Measurements from ENCODE around the gene ZNF440. TPM values are rescaled to one million over a fixed set of nuclear protein-coding genes. Genes with fewer than 3 reads are reported as not detected.
"Not testable (repeated sequence)": the region's sequence is repeated elsewhere in the genome, so short reads cannot be mapped to it uniquely, and the experiment has no call there.

Gene ZNF440
- polyA plus RNA-seq, 1 of the 3 experiments (the other 2 are of a cell fraction), result 2.0 TPM

- TF ChIP-seq, protein P1, sequence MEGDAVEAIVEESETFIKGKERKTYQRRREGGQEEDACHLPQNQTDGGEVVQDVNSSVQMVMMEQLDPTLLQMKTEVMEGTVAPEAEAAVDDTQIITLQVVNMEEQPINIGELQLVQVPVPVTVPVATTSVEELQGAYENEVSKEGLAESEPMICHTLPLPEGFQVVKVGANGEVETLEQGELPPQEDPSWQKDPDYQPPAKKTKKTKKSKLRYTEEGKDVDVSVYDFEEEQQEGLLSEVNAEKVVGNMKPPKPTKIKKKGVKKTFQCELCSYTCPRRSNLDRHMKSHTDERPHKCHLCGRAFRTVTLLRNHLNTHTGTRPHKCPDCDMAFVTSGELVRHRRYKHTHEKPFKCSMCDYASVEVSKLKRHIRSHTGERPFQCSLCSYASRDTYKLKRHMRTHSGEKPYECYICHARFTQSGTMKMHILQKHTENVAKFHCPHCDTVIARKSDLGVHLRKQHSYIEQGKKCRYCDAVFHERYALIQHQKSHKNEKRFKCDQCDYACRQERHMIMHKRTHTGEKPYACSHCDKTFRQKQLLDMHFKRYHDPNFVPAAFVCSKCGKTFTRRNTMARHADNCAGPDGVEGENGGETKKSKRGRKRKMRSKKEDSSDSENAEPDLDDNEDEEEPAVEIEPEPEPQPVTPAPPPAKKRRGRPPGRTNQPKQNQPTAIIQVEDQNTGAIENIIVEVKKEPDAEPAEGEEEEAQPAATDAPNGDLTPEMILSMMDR (IDR thresholded peaks at IDR 0.05), result no peak
- TF ChIP-seq JUND (IDR thresholded peaks at IDR 0.05) (no peak), RFX5 (IDR thresholded peaks at IDR 0.05; ENCODE audit: low read length) (no peak), USF2 (IDR thresholded peaks at IDR 0.05; ENCODE audit: borderline replicate concordance, low read depth, low read length) (no peak), YY1 (IDR thresholded peaks at IDR 0.05; ENCODE audit: low read depth) (no peak), RCOR1 (IDR thresholded peaks at IDR 0.05; ENCODE audit: low read length) (no peak)
- TF ChIP-seq, protein P2, sequence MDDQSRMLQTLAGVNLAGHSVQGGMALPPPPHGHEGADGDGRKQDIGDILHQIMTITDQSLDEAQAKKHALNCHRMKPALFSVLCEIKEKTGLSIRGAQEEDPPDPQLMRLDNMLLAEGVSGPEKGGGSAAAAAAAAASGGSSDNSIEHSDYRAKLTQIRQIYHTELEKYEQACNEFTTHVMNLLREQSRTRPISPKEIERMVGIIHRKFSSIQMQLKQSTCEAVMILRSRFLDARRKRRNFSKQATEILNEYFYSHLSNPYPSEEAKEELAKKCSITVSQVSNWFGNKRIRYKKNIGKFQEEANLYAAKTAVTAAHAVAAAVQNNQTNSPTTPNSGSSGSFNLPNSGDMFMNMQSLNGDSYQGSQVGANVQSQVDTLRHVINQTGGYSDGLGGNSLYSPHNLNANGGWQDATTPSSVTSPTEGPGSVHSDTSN (IDR thresholded peaks at IDR 0.05), result no peak
Observed at GRCh38 chr19:11843722-11844121, 29.6 kb downstream of the ZNF440 start (continued).

DNA sequence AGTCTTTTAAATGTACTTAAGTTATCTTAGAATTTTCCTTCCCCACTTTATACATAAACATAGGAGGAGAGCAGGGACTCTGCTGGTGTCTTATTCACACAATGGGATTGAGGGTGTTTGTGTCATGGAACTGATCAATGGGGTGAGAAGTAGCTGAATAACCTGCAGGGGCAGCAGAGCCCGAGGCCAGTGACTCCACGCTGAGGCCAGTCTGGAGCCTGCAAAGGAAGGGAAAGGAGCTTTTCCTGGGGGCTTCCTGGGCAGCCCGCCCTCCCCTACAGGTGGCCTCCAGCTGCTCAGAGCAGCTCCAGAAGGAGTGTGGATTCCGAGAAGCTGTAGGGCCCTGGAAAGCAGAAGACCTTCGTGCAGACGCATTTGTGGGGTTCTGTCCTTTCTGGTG is 33.5 kb downstream of the ZNF440 start:
- H3K36me3 ChIP-seq (replicated peaks in 1 of 2; ENCODE audit: control insufficient read depth in 1 of 2, insufficient read depth in 2 of 2, low read length in 1 of 2); H3F3A ChIP-seq (replicated peaks; ENCODE audit: insufficient read depth); H3K79me2 ChIP-seq (ENCODE audit: insufficient read depth); H3K27ac ChIP-seq (ENCODE audit: low read depth in 2 of 2, low read length in 1 of 2); H3K9ac ChIP-seq; H3K4me3 ChIP-seq (ENCODE audit: low read depth in 2 of 2, low read length in 1 of 2); H3K4me2 ChIP-seq; DNase-seq; H3K27me3 ChIP-seq (ENCODE audit: insufficient read depth); H2AFZ ChIP-seq (ENCODE audit: low read depth); H3K9me2 ChIP-seq; POLR2A ChIA-PET; H4K20me1 ChIP-seq (ENCODE audit: insufficient read depth); H3K9me3 ChIP-seq; H3K4me1 ChIP-seq (ENCODE audit: control insufficient read depth in 1 of 2, insufficient read depth in 2 of 2, low read depth in 1 of 2, low read length in 1 of 2): not testable (repeated sequence)
- WGBS (ENCODE audit: low lambda C conversion rate), result 48% methylated on average over 3 of the region's 6 CpGs
- CTCF ChIA-PET, result interaction anchor here (1.0 to 1.1 kb wide), 2 partner anchors 10 to 50 kb away, joined by 3 to 6 read pairs; partner anchors contain the start of gene ZNF491

GRCh38 chr19:11848200-11848593 is 34.1 kb downstream of the ZNF440 start:
- H3K4me2 ChIP-seq, result peak overlapping the region; percentile 78

More at GRCh38 chr19:11848200-11848593, 34.1 kb downstream of the ZNF440 start:
- Histone ChIP-seq H3K9ac (no peak overlapping the region), H3K9me2 (no peaks in the 10 kb centered on the region), H4K20me1 (ENCODE audit: insufficient read depth) (no peaks in the 10 kb centered on the region), H3K27me3 (ENCODE audit: insufficient read depth) (no peaks in the 10 kb centered on the region), H3K36me3 (replicated peaks in 1 of 2; ENCODE audit: control insufficient read depth in 1 of 2, insufficient read depth in 2 of 2, low read length in 1 of 2) (peaks cover 0 to 6% of the 10 kb centered on the region in 2 experiments), H3K4me1 (ENCODE audit: control insufficient read depth in 1 of 2, insufficient read depth in 2 of 2, low read depth in 1 of 2, low read length in 1 of 2) (peaks cover 0 to 5% of the 10 kb centered on the region in 2 experiments; a peak in 1 of 4 replicates), H3K9me3 (no peaks in the 10 kb centered on the region), H3K27ac (ENCODE audit: low read depth in 2 of 2, low read length in 1 of 2) (no peak overlapping the region), H3K4me3 (ENCODE audit: low read depth in 2 of 2, low read length in 1 of 2) (peak overlapping the region; percentile 57 to 82), H3F3A (replicated peaks; ENCODE audit: insufficient read depth) (no peaks in the 10 kb centered on the region), H3K79me2 (ENCODE audit: insufficient read depth) (peaks cover 4% of the 10 kb centered on the region; the same call in 1 of the 2 replicates), H2AFZ (ENCODE audit: low read depth) (peak overlapping the region; percentile 83; the same call in 1 of the 2 replicates)
- WGBS (ENCODE audit: low lambda C conversion rate), result 44% methylated on average over 11 of the region's 11 CpGs
- POLR2A ChIA-PET, result no interaction called here
- CTCF ChIA-PET, result interaction anchor here (0.8 to 1.4 kb wide), 3 partner anchors 11 to 76 kb away, joined by 3 to 6 read pairs (median 3); partner anchors contain the start of gene ZNF491
- peak; percentile 7 for DNase-seq
- no peak for TF ChIP-seq FOXJ3 (CRISPR knock-in tag; IDR thresholded peaks at IDR 0.05)
- no peak for TF ChIP-seq NRF1 (IDR thresholded peaks at IDR 0.05; ENCODE audit: low read depth, low read length)
- TF ChIP-seq, protein P3, sequence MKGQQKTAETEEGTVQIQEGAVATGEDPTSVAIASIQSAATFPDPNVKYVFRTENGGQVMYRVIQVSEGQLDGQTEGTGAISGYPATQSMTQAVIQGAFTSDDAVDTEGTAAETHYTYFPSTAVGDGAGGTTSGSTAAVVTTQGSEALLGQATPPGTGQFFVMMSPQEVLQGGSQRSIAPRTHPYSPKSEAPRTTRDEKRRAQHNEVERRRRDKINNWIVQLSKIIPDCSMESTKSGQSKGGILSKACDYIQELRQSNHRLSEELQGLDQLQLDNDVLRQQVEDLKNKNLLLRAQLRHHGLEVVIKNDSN (IDR thresholded peaks at IDR 0.05; ENCODE audit: borderline replicate concordance, low read depth), result no peak
- TF ChIP-seq RAD21 (IDR thresholded peaks at IDR 0.05; ENCODE audit: low read length), result no peak
- TF ChIP-seq SIN3A (IDR thresholded peaks at IDR 0.05; ENCODE audit: borderline replicate concordance, low read depth, low read length), result no peak
- no peak for TF ChIP-seq ZBTB33 (IDR thresholded peaks at IDR 0.05; ENCODE audit: borderline replicate concordance, low read depth)
- TF ChIP-seq TCF12 (IDR thresholded peaks at IDR 0.05), result no peak
- TF ChIP-seq GATA2 (CRISPR knock-in tag; IDR thresholded peaks at IDR 0.05), result no peak
- no peak for TF ChIP-seq NFIC (IDR thresholded peaks at IDR 0.05; ENCODE audit: borderline replicate concordance)
- no peak for TF ChIP-seq RCOR1 (IDR thresholded peaks at IDR 0.05; ENCODE audit: low read length)
- TF ChIP-seq MXI1 (IDR thresholded peaks at IDR 0.05; ENCODE audit: low read depth, low read length), result no peak
- no peak for TF ChIP-seq CHD2 (IDR thresholded peaks at IDR 0.05; ENCODE audit: low read length, partially characterized antibody)

Data from SK-N-SH (cell line).